Measurements from ENCODE around the gene RIMOC1. TPM values are rescaled to one million over a fixed set of nuclear protein-coding genes. Genes with fewer than 3 reads are reported as not detected.

The RIMOC1 gene
- total and polyA plus RNA-seq, 2 of the 8 experiments (the other 6 are each of a cell fraction or from before 2014, with no cell fraction given): 20.6 to 35.1 TPM

DNA sequence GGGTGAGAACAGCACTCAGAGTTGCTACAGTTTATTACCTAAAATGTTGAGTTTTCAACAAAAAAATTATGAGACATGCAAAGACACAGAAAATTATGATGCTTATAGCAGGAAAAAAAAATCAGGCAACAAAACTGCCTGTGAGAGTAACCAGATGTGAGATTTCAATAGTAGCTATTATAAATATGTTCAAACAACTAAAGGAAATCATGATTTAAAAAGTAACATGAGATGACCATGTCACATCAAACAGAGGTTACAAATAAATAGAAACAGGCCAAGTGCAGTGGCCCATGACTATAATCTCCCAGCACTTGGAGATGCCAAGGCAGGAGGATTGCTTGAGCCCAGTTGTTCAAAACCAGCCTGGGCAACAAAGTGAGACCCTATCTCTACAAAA lies 12.1 kb upstream of the RIMOC1 start:
- H4K91ac ChIP-seq (replicated peaks; ENCODE audit: insufficient read length, low read length): no peak overlapping the region
- FAIRE-seq (no peak), DNase-seq (ENCODE audit: low read depth in 1 of 2, low spot score in 2 of 2) (no peak)
- H2BK120ac ChIP-seq (replicated peaks; ENCODE audit: low read depth, low read length): no peak overlapping the region
- H3K9ac ChIP-seq (replicated peaks in 1 of 4; ENCODE audit: extremely low read depth in 1 of 4, low read depth in 3 of 4, low read length in 3 of 4): no peak overlapping the region
- no peak overlapping the region for H2AFZ ChIP-seq (ENCODE audit: low read length)
- no peaks in the 10 kb centered on the region; the same call in 1 of the 2 replicates for H3K23me2 ChIP-seq (ENCODE audit: low read depth, low read length)
- H3K36me3 ChIP-seq (ENCODE audit: control insufficient read depth in 2 of 4, insufficient read depth in 4 of 4, low read length in 3 of 4): no peaks in the 10 kb centered on the region
- H2BK12ac ChIP-seq (ENCODE audit: low read depth, low read length): no peak overlapping the region
- H2BK5ac ChIP-seq (ENCODE audit: low read depth, low read length): no peak overlapping the region
- CTCF ChIA-PET (ENCODE audit: partially characterized antibody): no interaction called here
- H3K27ac ChIP-seq (ENCODE audit: low read depth, low read length): no peak overlapping the region
- H4K5ac ChIP-seq (ENCODE audit: insufficient read length, low read depth, low read length): no peak overlapping the region
- H3K4ac ChIP-seq (replicated peaks; ENCODE audit: insufficient read length, low read depth, low read length): no peak overlapping the region
- H2BK15ac ChIP-seq (ENCODE audit: low read length): no peak overlapping the region
- no peak overlapping the region for H3K56ac ChIP-seq (replicated peaks; ENCODE audit: insufficient read length, low read depth, low read length)
- no peak overlapping the region for H2AK5ac ChIP-seq (ENCODE audit: low read depth, low read length)
- no peaks in the 10 kb centered on the region for H4K20me1 ChIP-seq (replicated peaks in 1 of 2; ENCODE audit: control insufficient read depth in 1 of 2, insufficient read depth in 2 of 2, low read length in 2 of 2)
- POLR2A ChIA-PET (ENCODE audit: partially characterized antibody): interaction anchor here (1.3 kb wide), 1 partner anchor 12 kb away, joined by 3 read pairs; the partner anchor contains the start of gene RIMOC1
- 0 out of 4 replicates have a peak, but pooled peaks cover 2 to 7% of the 10 kb centered on the region in 2 experiments for H3K9me3 ChIP-seq (ENCODE audit: insufficient read depth in 2 of 2, low read depth in 1 of 2, low read length in 1 of 2)
- H3K4me1 ChIP-seq (replicated peaks in 1 of 4; ENCODE audit: control insufficient read depth in 3 of 4, insufficient read depth in 4 of 4, low read length in 3 of 4): no peaks in the 10 kb centered on the region
- no peak overlapping the region for H4K8ac ChIP-seq (ENCODE audit: extremely low read depth, insufficient read depth, low read length)
- no peaks in the 10 kb centered on the region for H3K79me1 ChIP-seq (ENCODE audit: low read depth, low read length)
- no peak overlapping the region for H3K18ac ChIP-seq (ENCODE audit: extremely low read depth, low read length)
- H3K79me2 ChIP-seq (ENCODE audit: control insufficient read depth in 1 of 2, insufficient read depth in 2 of 2, low read length in 2 of 2): no peaks in the 10 kb centered on the region
- H2BK20ac ChIP-seq (ENCODE audit: low read length): no peak overlapping the region
- H3K27me3 ChIP-seq (replicated peaks in 1 of 4; ENCODE audit: control insufficient read depth in 3 of 4, extremely low read depth in 1 of 4, insufficient read depth in 3 of 4, low read length in 3 of 4): no peaks in the 10 kb centered on the region
- no peak overlapping the region for H3K14ac ChIP-seq (ENCODE audit: insufficient read length)
- no peak overlapping the region for H3K4me3 ChIP-seq (ENCODE audit: extremely low read depth in 1 of 4, insufficient read depth in 2 of 4, low read depth in 3 of 4, low read length in 4 of 4)
- no peak overlapping the region for H3K23ac ChIP-seq (ENCODE audit: insufficient read length)
- H3K4me2 ChIP-seq (ENCODE audit: insufficient read depth in 1 of 2, low read depth in 2 of 2, low read length in 2 of 2): no peak overlapping the region
- TF ChIP-seq SRF (IDR thresholded peaks at IDR 0.05; ENCODE audit: low read depth, low read length) (no peak), KDM1A (IDR thresholded peaks at IDR 0.05; ENCODE audit: borderline replicate concordance, low read length) (no peak), CBX5 (IDR thresholded peaks at IDR 0.05; ENCODE audit: low read depth, low read length) (no peak), EGR1 (IDR thresholded peaks at IDR 0.05; ENCODE audit: borderline replicate concordance, low read depth, low read length) (no peak), KDM4A (IDR thresholded peaks at IDR 0.05; ENCODE audit: low read depth, low read length, severe bottlenecking) (no peak), SUZ12 (IDR thresholded peaks at IDR 0.05; ENCODE audit: low read length) (no peak), SIX5 (IDR thresholded peaks at IDR 0.05; ENCODE audit: low read depth, low read length) (no peak), SP2 (IDR thresholded peaks at IDR 0.05; ENCODE audit: low read length) (no peak), NRF1 (IDR thresholded peaks at IDR 0.05; ENCODE audit: low read depth, low read length) (no peak), PHF8 (conservative IDR thresholded peaks at IDR 0.05; ENCODE audit: low read depth, low read length) (no peak), ASH2L (IDR thresholded peaks at IDR 0.05; ENCODE audit: low read length) (no peak)
- TF ChIP-seq, protein P1, sequence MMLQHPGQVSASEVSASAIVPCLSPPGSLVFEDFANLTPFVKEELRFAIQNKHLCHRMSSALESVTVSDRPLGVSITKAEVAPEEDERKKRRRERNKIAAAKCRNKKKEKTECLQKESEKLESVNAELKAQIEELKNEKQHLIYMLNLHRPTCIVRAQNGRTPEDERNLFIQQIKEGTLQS (IDR thresholded peaks at IDR 0.05; ENCODE audit: insufficient read depth, low read depth, low read length): no peak

Measured in H1 (cell line).